D721Med (cell line): Measurements from ENCODE around the gene SALL1.

Experiments used
- DNase-seq: peaks from one replicate; pipeline ENCODE4 v3.0.0; 2011; ENCODE audit warnings: low spot score; ENCODE audit not compliant: insufficient read length
- FAIRE-seq: peaks from 2 replicates; lab custom pipeline; 2011; peaks lifted over from hg19 to GRCh38; lab: Jason Lieb, UNC
- TF ChIP-seq, protein P1 (sequence below): IDR thresholded peaks from 2 replicates; pipeline ENCODE4 v1.5.1; 2012; ENCODE audit warnings: mild to moderate bottlenecking, control low read depth; ENCODE audit not compliant: insufficient read depth; ENCODE audit errors: missing control alignments

The SALL1 gene

DNA sequence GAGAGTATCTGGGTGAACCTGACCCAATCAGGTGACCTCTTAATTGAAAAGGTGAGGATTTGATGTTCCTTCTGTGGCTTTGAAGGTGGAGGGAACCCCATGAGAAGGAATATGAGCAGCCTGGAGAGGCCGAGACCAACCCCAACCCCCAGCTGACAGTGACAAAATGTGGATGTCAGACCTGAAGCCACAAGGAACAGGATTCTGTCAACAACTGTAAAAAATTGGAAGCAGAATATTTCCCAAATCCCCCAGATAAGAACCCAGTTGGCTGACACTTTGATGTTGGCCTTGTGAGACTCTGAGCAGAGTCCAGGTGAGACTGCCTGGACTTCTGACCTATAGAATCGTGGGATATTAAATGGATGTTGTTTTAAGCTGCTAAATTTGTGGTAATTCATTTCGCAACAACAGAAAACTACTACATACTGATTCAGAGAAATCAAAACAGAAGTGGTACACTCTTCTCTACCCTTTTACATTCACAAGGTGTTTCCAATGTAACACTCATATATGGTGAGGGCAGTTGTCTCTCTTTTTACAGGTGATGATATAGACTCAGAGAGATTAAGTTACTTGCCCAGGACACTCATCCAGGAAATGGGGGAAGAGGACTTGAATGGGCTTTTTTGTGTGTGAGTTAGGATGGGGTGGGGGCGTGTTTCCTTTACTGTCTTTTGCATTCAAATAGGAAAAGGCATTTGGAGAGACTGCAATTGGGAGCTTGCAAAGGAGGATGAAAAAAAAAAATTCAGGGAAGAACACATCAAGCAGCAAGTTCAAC lies 29.8 kb upstream of the SALL1 start:
- no peak for DNase-seq
- TF ChIP-seq, protein P1, sequence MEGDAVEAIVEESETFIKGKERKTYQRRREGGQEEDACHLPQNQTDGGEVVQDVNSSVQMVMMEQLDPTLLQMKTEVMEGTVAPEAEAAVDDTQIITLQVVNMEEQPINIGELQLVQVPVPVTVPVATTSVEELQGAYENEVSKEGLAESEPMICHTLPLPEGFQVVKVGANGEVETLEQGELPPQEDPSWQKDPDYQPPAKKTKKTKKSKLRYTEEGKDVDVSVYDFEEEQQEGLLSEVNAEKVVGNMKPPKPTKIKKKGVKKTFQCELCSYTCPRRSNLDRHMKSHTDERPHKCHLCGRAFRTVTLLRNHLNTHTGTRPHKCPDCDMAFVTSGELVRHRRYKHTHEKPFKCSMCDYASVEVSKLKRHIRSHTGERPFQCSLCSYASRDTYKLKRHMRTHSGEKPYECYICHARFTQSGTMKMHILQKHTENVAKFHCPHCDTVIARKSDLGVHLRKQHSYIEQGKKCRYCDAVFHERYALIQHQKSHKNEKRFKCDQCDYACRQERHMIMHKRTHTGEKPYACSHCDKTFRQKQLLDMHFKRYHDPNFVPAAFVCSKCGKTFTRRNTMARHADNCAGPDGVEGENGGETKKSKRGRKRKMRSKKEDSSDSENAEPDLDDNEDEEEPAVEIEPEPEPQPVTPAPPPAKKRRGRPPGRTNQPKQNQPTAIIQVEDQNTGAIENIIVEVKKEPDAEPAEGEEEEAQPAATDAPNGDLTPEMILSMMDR, result no peak
- no peak for FAIRE-seq

DNA sequence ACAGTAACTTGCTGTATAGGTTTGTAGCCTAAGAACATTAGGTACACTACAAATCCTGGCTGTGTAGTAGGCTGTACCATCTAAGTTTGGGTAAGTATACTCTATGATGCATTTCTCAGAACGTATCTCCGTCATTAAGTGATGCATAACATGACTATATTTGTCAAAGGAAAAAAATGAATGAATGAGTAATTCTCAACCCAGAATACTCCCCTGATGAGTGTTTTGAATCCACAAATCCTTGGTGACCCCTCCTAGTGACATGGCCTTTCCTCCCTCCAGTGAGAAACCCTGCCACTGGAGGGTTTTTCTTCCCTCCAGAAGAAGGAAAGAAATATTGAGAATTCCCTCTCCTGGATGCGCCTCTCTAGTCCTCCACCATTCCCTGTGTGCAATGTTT lies 24.0 kb upstream of the SALL1 start:
- DNase-seq, result no peak
- no peak for FAIRE-seq

DNA sequence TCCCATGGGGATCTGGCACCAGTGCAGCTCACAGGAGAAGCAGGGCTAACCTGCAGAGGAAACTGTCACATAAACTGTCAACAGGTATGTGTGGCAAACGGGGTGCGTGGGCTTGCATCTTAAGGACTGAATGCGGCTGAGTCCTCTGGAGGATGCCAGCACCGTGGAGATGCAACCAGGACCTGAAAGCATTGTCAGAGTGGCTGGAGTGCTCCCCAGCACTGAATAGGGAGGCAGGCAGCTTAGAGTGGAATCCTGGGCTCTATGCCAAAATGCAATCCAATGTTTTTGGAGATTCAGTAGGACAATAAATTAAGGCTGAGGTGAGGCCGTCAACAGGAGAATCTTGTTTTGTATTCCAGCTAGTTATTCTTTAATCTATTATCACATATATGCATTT lies 21.3 kb upstream of the SALL1 start:
- DNase-seq (no peak), FAIRE-seq (no peak)
- TF ChIP-seq, protein P1, result no peak

More for the DNA sequence above, 24.0 kb upstream of the SALL1 start:
- TF ChIP-seq, protein P1, result no peak

DNA sequence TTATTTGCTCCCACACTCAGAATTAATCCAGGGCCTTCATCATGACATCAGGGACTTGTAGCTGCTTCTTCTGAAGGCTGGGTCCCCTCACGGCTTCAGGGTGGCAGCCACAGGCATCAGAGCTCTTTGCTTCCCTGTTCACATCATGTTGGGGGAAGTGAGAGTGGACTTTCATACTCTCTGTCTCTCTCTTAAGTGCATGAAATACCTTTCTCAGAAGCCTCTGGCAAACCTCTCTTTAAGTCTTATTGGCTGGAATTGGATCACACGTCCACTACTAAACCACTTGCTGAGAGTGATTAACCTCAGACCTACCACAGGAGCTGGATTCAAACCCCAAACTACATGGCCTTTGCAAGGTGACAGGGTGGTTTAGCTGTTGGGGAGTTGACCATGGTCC lies 17.7 kb upstream of the SALL1 start:
- TF ChIP-seq, protein P1, result no peak
- FAIRE-seq (no peak), DNase-seq (no peak)

DNA sequence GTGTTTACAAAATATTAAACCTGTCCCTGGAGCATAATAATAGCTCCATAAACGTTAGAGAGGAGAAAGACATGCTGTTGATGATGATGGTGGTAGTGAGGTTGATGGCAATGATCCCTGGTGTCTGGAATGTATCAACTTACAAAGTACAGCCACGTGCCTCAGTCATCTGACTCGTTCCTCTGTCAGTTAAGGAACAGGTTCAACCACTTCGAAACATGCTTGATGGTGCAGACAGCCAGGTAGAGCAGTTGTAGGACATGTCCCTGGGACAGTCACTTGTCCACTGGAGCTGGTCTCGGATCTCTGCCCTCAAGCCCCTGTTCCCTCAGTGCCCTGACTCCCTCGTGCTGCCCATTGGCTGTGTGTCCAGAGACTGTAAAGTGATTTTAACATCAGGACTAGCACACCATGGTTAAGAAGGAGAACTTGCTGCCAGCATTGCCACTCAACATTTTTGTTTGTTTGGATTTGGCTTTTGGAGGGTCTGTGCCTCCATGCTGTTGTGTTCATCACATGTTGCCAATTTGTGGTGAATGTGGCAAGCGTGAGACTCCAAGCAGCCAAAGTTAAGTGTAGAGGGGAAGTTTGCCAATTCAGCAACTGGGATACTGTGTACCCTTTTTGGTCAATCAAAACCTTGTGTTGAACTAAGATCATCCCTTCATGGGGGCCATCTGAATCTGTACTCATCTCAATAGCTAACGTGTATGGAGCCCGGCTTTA lies 16.3 kb upstream of the SALL1 start:
- TF ChIP-seq, protein P1, result no peak
- FAIRE-seq (no peak), DNase-seq (no peak)

DNA sequence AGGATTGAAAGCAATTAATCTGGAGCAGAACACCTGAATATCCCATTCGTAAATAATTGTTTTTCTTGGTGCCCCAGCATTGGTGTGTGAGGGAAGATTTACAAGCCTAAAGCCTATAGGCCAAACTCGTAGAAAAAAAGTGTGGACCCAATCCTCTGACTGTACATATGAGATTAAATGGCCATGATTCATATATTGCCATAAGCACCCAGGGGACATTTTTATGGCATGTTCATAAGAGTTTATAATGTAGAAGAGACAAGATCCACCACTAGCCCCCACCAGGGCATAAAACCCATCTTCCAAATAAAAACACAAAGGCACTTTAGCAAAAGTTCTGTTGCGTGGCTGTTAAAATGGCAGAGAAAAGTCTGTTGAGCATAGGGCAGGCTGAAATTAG lies 15.5 kb upstream of the SALL1 start:
- TF ChIP-seq, protein P1, result no peak
- DNase-seq (no peak), FAIRE-seq (no peak)

DNA sequence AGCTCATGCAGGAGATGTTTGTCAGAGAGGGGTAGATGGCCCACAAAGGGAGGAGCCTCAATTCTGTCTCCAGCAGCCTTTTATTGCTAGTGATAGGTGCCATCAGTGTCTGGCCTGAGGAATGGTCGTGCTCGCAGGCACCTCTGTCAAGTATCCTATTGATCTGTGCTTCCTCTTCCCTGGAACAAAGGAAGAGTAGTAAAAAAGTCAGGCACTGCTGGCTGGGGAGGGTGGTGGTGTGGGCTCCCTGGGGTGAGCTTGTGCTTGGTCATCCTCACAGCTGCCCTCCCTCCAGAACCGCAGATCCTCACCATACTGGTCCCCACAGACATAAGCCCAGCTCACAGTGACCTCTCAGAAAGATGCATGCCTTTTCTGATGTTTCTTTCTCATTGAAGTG lies 15.0 kb upstream of the SALL1 start:
- TF ChIP-seq, protein P1, result no peak
- DNase-seq (no peak), FAIRE-seq (no peak)
